Stimulated activated CD4-positive, alpha-beta T cell treated with anti-CD3 and anti-CD28 coated beads, Interleukin-15, amount 100 ng/mL, for 24 hours (primary cell): ENCODE measurements around the gene RHBDL1.

ENCODE experiments used
- DNase-seq: peaks from one replicate; pipeline ENCODE4 v3.0.0-alpha.2; 2020

The RHBDL1 gene

DNA sequence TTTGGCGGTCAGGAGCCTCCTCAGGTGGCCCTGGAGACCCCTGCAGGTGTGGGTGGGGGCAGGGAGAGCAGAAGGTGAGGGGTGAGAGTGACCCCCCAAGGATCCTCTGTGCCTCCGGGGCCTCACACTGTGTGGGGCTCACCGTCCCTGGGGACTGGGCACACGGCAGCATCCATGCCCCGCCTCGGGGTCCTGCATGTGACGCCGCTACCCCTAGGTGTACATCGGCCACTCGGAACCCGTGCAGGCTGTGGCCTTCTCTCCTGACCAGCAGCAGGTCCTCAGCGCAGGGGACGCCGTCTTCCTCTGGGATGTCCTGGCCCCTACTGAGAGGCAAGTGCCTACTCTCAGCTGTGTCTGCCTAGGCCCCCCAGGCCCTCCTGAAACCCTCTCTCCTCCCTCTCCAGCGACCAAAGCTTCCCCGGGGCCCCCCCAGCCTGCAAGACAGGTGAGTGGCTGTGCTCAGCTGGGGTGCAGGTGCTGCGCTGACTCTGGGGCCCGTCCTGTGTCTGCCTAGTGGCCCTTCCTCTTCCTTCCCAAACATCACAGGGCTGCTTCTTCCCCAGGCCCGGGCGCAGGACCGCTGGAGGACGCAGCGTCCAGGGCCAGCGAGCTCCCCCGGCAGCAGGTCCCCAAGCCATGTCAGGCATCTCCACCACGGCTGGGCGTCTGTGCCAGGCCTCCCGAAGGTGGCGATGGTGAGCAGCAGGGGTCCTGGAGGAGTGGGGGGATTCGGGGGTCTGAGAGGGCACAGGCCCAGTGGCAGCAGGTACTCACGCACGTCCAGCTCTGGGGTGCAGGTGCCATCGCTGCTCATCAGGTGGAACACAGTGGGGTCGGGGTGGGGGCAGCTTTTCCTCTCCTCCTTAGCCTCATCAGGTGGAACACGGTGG, 16.5 kb upstream of the RHBDL1 start:
- DNase-seq: no peak

DNA sequence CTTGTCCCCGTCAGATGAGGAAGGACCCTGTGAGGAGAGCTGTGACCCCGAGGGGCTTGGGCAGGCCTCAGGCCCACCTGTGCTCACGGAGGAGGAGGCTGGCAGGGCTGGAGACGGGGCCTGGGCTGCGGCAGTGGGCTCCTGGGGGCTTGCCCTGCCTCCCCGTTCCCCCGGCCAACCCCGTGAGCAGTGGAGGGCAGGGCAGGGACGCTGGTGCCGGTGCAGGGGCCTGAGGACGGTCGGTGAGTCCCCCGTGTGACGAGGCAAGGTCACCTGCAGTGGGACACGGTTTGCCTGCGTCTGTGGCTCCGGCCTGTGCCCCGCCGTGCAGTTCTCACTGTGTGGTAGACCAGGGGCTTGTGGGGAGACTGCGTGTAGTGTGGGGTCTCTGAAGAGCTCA, 15.9 kb upstream of the RHBDL1 start:
- DNase-seq: no peak

DNA sequence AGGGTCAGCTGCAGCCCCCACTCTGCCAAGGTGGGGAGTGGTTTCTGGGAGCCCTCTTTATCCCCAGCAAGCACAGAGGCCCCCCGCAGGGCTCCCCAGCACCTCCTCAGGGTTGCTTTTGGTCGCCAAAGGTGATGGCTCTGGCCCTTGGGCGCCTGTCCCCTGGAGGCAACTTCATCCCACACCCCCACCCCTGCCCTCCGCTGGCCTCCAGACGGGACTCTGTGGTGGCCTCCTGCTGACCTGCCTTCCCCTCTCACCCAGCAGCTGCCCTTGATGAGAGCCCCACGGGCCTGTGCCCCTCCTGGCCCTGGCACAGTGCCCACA, 15.4 kb upstream of the RHBDL1 start:
- no peak for DNase-seq

DNA sequence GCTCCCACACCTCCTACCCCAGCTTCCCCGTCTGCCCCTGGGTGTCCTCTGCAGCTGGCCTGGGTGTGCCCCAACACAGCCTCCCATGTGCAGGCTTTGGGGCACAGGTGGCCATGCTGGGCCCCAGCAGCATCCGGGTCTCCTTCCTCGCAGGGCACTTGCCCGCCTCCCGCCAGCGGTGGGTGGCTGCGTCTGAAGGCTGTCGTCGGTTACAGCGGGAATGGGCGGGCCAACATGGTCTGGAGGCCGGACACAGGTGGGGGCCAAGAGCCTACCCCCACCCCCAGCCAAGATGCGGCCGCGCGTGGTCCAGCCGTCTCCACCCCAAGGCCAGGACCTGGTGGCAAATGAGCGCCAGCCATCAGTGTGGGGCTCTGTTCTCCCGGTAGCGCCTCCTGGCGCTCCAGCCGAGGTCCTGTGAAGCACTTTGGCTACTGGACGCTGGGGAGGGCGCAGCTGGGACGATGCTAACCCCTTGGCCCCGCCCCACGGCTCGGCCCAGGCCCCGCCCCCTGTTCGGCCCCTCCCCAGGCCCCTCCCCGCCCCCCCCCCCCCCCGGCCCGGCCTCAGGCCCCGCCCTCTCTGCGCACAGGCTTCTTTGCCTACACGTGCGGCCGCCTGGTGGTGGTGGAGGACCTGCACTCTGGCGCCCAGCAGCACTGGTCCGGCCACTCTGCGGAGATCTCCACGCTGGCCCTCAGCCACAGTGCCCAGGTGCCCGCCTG, 14.8 kb upstream of the RHBDL1 start:
- peak; percentile 82 for DNase-seq

DNA sequence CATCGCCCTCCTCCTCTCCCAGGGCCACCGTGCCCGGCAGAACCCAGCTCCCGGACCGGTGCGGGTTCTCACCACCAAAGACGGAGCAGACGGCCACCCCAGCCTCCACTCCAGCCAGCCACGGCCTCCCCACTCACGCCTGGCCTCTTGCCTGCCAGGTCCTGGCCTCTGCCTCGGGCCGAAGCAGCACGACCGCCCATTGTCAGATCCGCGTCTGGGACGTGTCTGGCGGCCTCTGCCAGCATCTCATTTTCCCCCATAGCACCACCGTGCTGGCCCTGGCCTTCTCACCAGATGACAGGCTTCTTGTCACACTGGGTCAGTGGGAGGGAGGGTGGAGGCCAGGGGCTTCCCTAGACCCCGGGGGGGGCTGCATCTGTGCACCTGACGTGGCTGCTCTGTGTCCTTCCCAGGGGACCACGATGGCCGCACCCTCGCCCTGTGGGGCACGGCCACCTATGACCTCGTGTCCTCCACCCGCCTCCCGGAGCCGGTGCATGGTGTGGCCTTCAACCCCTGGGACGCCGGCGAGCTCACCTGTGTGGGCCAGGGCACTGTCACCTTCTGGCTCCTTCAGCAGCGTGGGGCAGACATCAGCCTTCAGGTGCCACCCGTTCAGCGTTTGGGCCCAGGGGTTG, 14.2 kb upstream of the RHBDL1 start:
- no peak for DNase-seq

DNA sequence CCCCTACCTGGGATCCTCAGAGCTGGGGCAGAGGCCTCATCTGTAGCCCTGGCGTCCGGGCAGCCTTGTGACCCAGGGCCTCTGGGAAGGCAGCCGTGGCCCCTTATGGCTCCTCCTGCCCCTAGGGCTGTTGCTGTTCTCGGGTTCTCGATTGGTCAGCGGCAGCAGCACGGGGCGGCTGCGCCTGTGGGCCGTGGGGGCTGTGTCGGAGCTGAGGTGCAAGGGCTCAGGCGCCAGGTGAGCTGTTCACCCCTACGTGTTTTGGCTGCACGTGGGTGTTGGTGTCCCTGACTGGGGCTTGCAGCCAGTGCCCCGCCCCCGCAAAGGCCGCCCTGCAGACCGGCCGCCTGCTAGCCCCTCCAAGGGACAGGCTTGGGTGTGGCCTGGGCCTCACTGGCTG, 13.4 kb upstream of the RHBDL1 start:
- DNase-seq: no peak

DNA sequence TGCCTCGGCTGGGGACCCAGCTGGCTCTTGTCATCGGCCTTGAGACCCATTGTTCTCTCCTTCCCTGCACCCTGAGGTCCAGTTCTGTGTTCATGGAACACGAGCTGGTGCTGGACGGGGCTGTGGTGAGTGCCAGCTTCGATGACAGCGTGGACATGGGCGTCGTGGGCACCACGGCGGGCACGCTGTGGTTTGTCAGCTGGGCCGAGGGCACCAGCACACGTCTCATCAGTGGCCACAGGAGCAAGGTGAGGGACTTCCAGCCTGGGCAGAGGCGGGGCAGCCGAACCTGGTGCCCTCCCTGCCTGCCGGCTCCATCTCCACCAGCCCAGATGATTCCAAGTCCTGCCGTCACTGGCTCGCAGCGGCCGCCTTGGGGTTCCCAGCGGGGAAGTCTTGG, 12.9 kb upstream of the RHBDL1 start:
- no peak for DNase-seq

DNA sequence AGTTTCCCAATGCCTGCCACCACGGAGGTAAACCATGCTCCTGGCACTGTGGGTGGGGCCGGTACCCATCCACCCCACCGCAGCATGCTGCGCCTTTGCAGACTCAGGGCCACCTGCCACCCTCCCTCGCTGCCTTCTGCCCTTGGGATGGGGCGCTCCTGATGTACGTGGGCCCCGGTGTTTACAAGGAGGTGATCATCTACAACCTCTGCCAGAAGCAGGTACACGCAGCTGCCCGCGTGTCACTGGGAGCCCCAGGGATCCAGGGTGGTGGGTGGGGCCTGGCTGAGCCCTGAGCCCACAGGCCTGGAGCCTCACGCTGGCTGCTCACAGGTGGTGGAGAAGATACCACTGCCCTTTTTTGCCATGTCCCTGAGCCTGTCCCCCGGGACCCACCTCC, 8.9 kb upstream of the RHBDL1 start:
- no peak for DNase-seq

DNA sequence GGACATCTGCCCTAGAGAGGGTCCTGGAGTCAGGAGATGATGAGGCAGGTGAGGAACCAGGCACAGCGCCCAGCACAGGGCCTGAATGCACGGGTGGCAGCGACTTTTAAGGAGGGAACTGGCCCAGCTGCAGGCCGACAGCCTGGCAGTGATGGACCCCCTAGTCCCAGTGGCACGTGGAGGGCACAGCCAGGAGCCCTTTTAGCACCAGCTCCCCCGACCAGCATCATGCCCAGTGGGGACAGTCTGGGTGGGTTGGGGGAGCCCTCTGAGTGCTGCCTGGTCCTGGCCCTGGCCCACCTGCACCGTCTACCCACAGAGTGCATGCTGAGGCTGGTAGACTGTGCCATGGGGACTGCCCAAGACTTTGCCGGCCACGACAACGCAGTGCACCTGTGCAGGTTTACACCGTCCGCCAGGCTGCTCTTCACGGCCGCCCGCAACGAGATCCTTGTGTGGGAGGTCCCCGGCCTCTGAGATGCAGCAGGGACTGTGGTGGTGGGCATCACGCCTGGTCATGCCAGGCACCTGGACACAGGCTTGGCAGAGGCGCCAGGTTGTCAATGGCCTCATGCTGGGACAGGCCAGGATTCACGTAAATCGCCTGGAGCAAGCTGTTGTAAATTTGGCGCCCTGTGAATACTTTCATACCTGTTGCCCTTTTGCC, 8.2 kb upstream of the RHBDL1 start:
- DNase-seq: no peak

DNA sequence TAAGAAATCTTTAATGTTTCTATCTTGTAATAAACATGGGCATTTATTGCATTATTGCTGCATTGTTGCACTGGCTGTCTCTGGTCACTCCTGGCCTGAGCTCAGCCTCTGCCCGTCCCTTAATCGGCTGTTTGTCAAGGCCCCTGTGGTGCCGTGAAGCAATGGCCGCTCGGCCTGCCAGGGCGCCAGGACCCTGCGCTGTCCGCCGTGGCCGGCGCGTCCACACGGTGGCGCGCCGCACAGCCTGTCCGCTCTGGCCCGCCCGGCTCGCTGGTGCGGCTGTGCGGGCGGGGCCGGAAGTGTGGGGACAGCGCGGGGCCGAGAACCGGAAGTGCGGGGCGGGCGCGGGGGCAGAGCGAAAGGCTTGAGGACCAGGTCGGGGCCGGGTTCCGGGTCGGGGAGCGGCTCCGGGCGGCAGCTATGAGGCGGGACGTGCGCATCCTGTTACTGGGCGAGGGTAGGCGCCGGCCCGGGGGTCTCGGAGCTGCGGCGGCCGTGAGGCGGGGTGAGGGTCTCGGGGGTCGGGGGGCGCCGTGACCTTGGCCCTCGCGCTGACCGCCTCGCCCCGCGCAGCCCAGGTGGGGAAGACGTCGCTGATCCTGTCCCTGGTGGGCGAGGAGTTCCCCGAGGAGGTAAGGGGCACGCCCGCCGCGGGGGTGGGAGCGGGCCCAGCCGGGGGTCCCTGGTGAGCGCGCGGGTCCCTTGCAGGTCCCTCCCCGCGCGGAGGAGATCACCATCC, 7.5 kb upstream of the RHBDL1 start, which contains the start of gene RHOT2:
Gene RHOT2 (plus strand): TSS at position 353 of the 739 bp plus-strand sequence. CDS start 68 bp downstream, at position 421.
- peak; percentile 97 for DNase-seq

DNA sequence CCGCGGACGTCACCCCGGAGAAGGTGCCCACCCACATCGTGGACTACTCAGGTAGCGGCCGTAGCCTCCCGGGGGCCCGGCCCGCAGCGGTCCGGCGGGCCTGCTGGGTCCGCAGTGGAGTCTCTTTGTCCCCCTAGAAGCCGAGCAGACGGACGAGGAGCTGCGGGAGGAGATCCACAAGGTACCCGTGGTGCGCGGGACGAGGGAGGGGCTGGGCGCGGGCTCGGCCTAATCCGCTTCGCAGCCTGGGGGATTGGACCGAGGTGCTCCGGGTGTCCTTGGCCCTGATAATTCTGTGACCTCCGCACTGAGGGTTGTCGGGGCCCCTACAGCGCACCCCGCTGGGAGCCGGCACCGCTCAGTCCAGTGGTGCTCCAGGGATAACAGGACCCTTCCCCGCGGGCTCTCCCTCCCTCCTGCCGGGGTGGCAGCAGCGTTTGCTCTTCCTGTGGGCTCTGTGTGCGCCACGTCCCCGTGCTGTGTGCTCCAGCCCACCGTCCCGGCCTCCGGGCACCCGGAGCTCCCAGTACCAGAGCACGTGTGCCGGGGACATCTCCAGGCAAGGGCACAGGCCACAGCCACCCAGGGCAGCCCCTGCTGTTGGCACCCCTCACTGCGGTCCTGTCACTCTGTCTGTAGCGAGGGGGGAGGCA, 6.8 kb upstream of the RHBDL1 start:
- DNase-seq: no peak

DNA sequence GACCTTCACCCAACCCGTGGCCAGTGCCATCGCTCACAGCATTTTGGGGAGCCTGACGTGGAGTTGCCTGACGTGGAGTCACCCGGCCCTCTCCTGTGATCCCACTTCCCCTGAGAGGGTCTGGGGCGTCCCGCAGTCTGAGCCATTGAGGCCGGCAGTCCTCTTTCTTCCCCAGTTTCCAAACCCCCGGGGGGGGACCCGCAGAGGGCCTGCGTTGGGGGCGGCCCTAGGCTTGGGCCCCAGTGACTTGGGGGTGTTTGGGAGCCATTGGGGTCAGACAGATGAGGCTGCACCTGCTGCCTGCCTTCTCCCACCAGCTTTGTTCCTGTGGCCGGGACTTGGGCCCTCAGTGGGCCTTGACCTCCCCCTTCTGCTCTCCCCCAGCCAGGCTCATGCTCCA, 5.8 kb upstream of the RHBDL1 start:
- DNase-seq: no peak

DNA sequence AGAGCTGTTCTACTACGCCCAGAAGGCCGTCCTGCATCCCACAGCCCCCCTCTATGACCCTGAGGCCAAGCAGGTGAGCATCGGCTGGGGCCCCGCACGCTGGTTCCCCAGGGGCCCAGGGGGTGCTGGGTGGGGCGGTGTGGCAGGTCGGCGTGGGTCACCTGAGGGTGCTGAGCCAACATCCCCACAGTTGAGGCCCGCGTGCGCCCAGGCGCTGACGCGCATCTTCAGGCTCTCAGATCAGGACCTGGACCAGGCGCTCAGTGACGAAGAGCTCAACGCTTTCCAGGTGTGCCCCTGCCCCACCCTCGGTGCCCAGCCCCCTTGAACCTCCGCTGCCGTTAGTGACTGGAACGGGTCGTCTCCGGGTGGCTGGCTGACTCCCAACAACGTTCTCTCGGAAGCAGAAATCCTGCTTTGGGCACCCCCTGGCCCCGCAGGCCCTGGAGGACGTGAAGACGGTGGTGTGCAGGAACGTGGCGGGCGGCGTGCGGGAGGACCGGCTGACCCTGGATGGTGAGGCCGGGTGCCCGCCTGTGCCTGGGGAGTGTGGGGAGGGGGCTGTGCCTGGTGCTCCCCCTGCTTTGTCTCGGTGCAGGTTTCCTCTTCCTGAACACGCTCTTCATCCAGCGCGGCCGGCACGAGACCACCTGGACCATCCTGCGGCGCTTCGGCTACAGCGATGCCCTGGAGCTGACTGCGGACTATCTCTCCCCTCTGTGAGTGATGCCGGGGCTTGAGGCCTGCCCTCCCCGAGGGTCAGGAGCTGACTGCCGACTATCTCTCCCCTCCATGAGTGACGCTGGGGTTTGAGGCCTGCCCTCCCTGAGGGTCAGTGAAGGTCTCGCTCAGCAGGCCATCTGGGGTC, 4.8 kb upstream of the RHBDL1 start:
- no peak for DNase-seq

DNA sequence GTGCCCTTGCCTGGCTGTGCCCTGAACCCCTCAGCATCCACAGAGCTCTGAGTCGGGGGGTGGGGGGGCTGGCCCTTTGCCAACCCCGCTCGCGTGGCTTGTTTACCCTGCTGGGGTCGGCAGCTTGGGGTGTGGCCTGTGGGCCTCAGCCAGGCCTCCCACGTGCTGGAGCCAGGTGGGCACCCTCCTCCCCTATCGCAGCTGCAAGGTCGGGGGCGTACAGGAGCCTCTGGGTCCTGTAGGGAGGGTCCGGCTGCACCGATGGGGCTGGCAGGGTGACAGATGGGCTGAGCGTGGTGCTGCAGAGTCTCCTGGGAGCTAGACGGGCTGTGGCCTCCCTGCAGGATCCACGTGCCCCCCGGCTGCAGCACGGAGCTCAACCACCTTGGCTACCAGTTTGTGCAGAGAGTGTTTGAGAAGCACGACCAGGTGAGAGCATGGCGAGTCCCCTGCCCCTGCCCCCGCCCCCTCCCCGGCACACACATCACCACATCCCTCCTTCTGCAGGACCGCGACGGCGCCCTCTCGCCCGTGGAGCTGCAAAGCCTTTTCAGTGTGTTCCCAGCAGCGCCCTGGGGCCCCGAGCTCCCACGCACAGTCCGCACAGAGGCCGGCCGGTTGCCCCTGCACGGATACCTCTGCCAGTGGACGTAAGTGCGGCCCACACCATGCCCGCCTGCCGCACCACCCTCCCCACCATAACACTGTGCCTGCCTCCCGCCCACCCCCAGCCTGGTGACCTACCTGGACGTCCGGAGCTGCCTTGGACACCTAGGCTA, 3.9 kb upstream of the RHBDL1 start:
- no peak for DNase-seq

DNA sequence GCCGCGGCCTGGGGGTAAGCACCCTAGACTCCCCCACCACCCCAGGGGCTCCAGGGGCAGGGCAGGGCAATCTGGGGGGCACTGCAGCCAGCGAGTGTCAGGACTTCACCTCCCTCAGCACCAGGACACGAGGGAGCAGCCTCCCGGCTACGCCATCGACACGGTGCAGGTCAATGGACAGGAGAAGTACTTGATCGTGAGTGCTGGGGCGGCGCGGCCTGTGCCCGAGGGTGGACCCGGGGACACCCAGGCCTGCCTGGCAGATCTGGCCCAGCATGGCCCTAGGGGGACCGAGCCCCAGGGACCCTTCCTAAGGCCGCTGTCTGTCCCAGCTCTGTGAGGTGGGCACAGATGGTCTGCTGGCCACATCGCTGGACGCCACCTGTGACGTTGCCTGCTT, 3.1 kb upstream of the RHBDL1 start:
- DNase-seq: no peak

DNA sequence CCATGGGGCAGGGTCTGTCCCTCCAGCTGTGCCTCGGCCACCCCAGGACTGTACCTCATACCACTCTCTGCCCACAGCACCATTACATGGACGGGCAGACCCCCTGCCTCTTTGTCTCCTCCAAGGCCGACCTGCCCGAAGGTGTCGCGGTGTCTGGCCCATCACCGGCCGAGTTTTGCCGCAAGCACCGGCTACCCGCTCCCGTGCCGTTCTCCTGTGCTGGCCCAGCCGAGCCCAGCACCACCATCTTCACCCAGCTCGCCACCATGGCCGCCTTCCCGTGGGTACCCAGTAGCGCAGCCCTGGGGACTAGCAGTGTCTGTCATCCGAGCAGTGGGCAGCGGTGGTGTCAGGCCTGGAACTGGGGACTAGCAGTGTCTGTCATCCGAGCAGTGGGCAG, 2.6 kb upstream of the RHBDL1 start:
- DNase-seq: no peak

DNA sequence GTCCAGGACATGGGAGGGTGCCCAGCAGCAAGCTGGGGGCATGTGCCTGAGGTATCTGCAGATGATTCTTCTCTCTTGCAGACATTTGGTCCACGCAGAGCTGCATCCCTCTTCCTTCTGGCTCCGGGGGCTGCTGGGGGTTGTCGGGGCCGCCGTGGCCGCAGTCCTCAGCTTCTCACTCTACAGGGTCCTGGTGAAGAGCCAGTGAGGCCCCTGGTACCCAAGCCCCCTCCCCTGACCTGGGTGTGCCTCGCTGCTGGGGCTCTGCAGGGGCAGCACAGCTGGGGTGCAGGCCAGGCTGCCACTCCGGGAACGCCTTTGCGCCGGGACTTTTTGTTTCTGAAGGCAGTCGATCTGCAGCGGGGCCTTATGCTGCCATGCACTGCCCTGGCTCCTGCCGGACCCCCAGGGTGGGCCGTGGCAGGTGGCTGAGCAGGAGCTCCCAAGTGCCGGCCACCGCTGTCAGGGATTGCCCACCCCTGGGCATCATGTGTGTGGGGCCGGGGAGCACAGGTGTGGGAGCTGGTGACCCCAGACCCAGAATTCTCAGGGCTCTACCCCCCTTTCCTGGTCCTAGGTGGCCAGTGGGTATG, 2.0 kb upstream of the RHBDL1 start:
- DNase-seq: no peak

DNA sequence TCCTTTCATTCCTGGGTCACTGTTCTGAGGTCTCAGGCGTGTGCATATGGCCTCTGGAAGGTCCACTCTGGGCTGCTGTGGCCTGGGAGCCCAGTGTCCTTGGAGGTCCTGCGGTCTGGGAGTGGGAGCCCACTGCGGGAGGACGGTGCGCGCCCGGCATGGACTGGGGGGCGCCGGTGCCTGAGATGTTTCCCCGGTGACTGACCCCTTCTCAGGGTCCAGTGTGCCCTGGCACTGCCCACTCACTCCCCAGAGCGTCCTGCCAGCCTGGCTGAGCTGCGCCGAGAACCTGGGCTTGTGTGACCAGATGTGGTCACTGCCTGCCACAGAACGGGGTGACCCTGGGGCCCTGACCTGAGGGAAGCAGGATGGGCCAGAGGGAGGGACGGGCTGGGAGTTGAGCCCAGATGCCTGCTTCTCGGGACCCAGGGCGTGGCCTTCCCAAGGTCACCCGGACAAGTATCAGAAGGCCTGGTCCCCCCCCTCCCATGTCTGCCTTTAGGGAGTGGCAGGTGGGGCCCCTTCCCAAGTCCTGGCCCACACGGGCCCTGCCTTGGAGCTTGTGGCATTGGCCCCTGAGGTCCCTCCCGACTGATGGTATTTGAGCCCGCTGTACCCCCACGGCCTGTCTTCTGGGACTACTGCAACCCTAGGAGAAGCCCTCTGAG, 1.1 kb upstream of the RHBDL1 start:
- DNase-seq: no peak

DNA sequence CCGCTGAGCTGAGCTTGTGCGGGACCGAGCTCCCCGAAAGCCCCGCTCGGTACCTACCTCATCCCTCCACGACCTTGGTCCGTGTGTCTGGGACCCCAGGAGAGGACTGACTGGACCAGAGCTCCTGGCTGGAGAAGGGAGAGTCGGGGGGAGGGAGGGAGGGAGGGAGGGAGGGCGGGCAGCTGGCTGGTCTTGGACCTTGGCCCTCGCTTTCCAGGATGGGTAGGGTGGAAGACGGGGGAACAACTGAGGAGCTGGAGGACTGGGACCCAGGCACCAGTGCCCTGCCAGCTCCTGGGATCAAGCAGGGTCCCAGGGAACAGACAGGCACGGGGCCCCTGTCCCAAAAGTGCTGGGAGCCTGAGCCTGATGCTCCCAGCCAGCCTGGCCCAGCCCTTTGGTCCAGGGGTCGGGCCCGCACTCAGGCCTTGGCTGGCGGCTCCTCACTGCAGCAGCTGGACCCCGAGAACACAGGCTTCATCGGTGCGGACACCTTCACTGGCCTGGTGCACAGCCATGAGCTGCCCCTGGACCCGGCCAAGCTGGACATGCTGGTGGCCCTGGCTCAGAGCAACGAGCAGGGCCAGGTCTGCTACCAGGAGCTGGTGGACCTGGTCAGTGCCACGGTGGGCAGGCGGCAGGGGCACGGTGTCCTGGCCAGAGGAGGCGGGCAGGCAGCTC, 553 bp downstream of the RHBDL1 start:
- no peak for DNase-seq
